ENCODE measurements around the gene SORBS1.

The SORBS1 gene

GRCh38 chr10:95513941-95514392 is 47.2 kb downstream of the SORBS1 start:
- no peak for DNase-seq

GRCh38 chr10:95513008-95513589 is 48.1 kb downstream of the SORBS1 start:
- no peak for DNase-seq

GRCh38 chr10:95511314-95511713 is 49.9 kb downstream of the SORBS1 start:
- DNase-seq: no peak

- no peak for DNase-seq
Measured at GRCh38 chr10:95509251-95509650, 51.9 kb downstream of the SORBS1 start.

DNA sequence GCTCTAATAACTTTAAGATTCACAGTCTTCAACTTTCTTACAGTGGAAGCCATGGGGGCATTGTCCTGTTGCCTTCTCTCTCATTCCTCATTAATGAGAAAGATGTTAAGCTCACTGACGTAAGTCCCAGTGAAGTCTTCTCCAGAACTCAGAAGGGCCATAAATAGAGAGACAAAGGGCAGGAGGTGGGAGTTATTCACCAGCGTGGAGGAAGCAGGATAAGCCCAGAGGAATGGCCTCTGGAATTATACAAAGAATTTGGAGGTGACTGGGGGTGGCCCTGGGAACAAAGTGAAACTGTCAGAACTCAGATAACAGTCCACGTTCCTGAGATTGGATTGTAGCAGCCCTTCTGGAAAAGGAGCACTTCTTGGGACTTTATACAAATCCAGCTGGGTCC is 52.4 kb downstream of the SORBS1 start:
- DNase-seq: no peak

DNA sequence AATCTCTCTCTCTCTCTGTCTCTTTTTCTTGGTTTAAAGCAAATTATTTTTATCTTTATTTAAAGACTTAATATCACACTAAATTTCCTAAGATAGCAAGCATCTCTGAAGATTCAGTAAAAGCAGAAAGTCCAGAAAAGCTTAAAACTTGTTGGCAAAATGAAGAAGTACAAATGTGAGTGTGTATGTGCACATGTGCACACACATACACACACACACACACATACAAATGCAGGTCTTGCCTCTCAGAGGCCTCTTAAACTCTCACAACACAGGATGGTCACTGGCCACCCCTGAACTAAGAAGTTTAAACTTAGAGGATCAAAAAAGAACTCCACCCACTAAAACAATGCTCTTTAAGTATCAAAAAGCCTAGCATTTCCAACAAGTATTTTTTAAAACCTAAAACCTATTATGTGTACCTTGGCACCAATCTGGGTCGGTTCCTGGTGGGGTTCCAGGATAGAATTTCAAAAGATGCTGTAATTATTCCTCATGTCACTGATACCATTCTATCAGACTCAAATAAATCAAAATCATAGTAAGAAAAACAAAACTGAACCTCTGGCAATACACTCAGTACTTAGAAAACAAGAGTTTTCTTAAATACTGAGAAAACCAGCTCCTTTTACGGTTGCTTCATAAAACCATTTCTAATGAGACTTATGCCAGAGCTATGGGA is 55.0 kb downstream of the SORBS1 start:
- DNase-seq: no peak

GRCh38 chr10:95505641-95506040 is 55.5 kb downstream of the SORBS1 start:
- DNase-seq: no peak

DNA sequence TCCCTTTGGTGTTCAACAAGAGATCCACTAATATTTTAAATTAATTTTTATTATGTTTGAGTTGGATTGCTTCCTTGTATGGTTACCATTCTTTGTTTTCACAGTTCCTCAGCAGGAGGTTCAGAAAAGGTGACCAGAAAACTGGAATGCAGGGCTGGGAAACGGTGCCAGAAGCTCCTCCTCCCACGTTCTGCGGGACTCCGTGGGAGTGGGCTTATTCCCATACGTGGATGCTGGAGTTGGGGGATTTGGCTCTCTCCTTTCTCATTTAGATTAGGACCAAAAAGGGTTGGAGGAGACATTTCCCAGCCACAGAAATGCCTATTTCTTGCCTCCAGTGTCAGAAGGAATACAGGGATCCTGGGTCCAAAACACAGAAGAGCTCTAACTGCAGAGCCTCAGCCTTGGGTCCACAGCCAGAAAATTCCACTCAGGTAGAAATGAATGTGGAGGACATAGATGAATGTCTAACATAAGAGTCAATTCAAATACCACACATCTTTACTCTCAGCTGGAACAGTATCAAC is 56.0 kb downstream of the SORBS1 start:
- DNase-seq: no peak

DNA sequence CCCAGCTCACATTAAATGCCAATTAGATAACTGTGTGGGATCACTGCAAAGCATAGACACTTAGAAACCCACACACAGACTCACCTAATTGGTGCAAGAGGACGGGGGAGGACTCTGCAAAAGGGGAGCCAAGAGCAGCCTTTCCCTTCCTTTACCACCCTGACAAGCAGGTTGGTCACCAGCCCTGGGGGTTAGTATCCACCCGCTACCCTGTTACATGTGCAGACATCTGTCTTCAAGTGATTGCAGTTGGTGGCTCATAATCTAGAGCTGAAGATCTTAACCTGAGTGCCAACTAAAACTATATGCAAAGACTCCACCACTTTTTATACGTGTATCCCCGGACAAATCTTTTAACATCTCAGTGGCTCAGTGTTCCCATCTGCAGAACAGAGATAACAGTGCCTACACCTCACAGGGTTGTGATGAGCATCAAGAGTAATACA is 56.9 kb downstream of the SORBS1 start:
- DNase-seq: no peak

GRCh38 chr10:95503526-95503925 is 57.6 kb downstream of the SORBS1 start:
- DNase-seq: no peak

DNA sequence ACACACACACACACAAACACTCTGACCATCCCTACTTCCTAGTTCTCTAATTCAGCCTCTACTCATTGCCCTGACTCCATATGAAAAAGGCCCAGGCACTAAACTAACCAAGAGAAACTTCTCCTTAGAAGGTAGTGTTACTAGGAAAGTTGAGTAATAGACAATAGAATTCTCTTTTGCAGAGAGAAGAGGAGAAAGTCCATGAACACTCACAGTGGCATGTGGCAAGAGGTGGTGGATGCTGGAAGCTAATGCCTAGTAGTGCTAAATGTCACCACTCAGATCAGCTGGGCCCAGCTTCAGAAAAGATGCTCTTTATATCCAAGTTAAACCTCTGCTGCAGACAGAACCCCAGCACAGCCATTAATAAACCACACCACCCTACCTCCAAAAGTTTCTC is 58.2 kb downstream of the SORBS1 start:
- DNase-seq: no peak

- no peak for DNase-seq
Measured at GRCh38 chr10:95502377-95502776, 58.8 kb downstream of the SORBS1 start.

DNA sequence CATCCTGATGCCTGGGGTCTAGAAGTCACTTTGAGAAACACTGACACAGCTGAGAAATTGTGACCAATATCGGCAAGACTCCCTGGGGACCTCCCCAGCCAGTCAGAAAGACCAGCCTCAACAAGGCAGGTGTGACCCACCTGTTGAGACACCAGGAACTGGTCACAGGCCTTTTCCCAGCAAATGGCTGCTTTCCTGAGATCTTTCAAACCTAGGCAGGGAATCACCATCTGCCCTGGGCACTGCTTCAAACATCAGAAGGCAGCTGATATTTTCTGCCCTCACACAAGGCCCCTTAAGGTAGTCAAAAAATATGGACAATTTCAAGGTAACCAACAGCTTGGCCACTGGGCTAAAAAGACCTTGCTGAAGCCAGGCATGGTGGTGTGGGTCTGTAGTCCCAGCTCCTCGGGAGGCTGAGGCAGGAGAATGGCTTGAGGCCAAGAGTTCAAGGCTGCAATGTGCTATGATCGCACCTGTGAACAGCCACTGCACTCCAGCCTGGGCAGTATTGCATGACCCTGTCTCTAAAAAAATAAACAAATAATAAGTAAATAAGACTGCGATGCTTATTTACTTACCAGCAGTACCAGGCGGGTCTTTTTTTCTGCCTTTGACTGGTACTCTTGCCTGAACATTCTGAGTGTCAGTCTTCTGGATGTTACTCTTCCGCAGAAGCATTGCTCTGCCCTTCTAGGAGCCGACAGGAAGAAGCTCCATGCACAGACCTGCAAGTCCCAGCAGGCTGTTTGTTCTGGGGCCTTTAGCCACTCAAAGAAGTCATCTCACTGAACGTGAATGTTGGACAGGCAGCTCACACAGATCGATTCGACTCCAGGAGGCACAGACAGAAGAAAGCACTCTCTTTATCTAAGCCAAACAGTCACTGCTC is 59.7 kb downstream of the SORBS1 start:
- no peak for DNase-seq

GRCh38 chr10:95500649-95501048 is 60.5 kb downstream of the SORBS1 start:
- no peak for DNase-seq

DNA sequence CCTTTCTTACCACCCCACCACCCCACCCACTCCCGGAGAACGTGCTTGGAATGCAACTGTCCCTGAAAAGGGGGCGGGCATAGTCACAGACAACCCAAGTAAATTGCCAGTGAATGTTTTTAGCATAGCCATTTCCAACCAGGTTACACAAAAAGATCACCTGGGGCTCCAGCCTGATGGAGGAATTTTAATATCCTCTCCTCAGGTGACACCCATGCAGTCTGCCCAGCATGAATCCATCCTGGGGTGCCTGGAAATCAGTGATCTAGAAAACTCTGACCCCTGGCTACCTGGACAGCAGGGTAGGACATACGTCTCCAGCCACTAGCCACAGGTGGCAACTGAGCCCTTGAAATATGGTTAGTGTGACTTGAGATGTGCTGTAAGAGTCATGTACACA is 61.1 kb downstream of the SORBS1 start:
- no peak for DNase-seq

DNA sequence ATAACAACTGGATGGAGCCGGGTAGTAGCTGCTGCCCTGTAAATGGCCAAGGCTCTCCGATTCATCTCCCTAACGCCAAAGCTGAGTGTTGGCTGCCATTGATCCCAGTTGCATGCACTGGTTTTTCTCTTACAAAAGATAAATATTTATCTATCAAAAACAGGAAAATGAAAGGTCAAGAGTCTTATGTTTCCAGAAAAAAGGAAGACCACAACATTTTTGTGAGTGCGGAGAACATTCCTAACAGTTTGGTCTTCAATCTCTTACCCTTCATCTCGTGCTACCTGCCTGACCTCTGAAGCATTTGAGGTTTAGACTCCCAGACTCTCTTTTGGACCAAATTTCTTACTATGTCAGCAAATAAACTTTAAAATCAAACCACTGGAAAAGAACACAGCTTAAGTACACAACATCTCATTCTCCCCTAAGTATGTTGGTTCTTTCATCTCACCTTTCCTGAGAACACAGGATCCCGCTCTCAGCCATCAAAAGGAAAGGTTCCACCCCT is 61.6 kb downstream of the SORBS1 start:
- DNase-seq: no peak

DNA sequence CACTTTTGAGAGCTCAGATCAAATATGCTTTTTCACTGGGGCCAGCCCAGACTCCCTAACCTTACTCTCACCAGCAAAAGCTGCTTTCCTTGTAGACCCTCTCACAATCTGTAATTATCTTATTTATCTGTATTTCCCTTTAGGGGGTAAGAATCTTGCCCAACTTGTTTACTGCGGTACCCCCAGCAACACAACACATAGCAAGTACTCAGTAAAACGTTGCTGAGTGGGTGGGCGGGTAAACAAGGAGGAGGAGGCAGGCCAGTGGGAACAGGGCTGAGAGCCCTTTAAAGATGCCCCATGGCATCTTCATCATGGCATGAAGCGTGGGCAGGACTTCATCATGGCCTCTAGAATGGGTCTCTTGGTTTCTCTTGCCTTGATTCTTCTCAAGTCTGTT is 64.2 kb downstream of the SORBS1 start:
- no peak for DNase-seq

GRCh38 chr10:95496246-95496911 is 64.8 kb downstream of the SORBS1 start:
- no peak for DNase-seq

DNA sequence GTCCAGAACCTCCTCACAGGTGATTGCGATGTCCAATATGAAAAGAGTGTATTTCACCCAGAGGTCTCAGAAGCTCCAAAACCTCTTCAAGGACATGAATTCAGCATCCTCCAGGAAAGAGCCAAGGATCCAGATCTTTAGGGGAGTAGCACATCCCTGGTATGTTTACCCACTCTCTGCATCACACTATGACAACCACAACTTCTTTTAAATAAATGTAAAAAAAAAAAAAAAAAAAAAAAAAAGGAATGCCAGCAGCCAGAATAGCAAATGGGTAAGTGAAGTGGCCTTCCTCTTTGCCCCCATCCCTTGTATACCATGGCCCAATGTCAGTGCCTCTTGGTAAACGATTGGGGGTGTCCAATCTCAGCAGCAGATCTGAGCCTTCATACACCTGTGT is 67.3 kb downstream of the SORBS1 start:
- DNase-seq: no peak

DNA sequence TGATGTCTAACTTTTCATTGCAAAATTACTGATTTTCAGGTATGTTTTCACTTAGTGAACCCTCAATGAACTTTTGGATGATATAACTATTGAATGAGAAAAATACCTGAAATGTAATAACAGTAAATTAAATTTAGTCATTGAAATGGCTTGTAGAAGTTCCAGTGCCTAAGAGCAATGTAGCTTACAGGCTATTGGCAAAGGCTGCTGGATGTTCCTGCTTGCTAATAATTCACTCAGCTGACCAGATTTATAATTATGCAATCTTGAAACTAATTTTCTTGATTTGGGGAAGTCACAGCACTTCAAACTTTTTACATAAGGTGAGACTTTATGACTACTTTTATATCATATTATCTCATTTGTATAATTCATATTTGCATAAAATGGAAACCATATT is 73.2 kb downstream of the SORBS1 start:
- DNase-seq: no peak

DNA sequence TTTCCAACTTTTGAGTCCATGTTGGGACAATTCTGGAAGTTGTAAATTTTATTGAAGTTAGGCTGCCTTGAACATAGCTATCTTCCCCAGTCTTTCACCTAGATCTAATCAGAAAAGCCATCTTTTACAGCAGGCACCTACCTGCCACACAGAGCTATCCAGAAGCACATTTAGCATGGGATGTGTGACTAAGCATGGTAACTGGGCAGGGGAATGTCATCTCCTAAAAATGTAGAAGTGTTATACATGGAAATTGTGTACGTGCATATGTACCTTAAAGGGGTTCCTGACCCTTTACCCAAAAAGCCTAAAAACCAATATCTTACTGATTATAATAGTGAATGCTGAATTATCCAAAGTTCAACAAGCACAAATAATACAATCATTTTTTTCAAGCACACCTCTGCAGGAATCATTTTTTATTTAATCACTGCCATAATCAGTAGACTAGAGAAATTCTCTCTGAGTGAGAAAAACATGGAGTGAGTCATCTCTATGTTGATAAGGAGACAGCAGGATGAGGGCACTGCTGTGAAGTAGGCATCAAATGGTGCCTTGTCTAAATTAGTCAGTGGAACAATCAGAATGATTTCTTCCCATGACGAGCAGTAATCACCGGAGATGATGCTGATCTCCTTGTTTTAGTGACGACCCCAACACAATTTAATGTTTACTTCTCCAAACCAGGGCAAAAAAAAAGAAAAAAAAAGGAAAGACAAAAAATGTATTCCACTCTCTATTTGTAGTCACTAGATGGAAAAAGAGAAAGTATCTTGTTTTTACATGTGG is 75.9 kb downstream of the SORBS1 start:
- DNase-seq: no peak
